GM19238 (cell line): ENCODE data around the gene GAGE10.
"Not testable (repeated sequence)": the region's sequence is repeated elsewhere in the genome, so short reads cannot be mapped to it uniquely, and the experiment has no call there.

Experiments
- DNase-seq: peaks from one replicate; pipeline ENCODE4 v3.0.0; 2011; ENCODE audit warnings: low spot score; ENCODE audit not compliant: insufficient read length

Gene GAGE10

DNA sequence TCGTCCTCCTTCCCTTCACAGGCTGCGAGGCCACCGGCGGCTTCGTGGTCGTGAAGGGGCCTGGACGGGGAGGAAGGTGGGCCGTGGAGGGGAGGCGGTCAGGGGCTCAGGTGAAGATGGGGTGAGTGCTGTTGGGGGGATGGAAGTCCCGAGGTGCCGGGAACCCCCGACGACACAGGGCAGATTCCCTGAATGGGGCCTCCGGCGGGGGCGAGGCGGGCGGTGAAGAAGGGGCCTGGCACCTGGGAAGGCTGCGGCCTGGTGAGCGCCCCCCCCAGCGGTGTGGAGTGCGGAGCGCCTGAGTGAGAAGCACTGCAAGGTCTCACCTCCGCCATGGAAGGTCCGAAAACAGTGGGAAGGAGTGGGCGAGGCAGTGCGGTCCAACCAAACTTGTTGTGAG, 18.8 kb downstream of the GAGE10 start:
- not testable (repeated sequence) for DNase-seq

DNA sequence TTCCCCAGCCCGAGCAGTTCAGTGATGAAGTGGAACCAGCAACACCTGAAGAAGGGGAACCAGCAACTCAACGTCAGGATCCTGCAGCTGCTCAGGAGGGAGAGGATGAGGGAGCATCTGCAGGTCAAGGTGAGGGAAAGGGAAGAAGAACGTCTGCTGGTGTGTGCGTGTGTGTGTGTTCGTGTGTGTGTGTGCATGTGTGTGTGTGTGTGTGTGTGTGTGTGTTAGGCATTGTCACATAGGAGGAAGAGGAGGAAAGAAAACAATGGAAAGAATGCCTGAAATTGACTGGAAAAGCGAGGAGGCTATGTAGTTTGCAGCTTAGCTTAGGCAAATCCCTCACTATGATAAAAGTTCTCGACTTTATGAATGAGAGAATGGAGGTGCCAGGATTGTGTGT, 20.3 kb downstream of the GAGE10 start:
- DNase-seq, result not testable (repeated sequence)

DNA sequence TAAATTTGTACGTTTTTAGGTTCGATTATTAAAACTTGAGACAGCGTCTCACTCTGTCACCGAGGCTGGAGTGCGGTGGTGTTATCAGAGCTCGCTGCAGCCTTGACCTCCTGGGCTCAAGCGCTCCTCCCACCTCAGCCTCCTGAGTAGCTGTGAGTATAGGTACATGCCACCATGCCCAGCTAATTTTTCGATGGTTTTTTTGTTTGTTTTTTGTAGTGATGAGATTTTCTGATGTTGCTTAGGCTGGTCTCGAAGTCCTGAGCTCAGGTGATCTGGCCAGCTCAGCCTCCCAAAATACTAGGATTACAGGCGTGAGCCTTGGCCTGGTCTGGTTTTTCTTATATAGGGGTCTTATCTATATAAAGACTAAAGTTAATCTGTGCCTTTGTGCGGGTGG, 27.0 kb downstream of the GAGE10 start:
- not testable (repeated sequence) for DNase-seq

DNA sequence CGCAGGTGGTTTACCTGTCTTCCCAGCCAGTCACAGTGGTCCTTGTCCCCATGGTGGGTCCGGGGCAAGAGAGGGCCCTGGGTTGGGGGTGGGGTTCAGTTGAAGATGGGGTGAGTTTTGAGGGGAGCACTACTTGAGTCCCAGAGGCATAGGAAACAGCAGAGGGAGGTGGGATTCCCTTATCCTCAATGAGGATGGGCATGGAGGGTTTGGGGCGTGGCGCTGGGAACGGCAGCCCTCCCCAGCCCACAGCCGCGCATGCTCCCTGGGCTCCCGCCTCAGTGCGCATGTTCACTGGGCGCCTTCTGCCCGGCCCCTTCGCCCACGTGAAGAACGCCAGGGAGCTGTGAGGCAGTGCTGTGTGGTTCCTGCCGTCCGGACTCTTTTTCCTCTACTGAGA, 27.8 kb downstream of the GAGE10 start, which contains the start of gene GAGE13:
Gene GAGE13 (plus strand): TSS at position 301 of the 400 bp plus-strand sequence. CDS start 1,156 bp downstream, outside the sequence.
- DNase-seq, result not testable (repeated sequence)

DNA sequence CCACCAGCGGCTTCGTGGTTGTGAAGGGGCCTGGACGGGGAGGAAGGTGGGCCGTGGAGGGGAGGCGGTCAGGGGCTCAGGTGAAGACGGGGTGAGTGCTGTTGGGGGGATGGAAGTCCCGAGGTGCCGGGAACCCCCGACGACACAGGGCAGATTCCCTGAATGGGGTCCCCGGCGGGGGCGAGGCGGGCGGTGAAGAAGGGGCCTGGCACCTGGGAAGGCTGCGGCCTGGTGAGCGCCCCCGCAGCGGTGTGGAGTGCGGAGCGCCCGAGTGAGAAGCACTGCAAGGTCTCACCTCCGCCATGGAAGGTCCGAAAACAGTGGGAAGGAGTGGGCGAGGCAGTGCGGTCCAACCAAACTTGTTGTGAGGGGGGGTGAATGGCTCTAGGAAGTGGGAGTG, 28.4 kb downstream of the GAGE10 start:
- DNase-seq, result not testable (repeated sequence)

DNA sequence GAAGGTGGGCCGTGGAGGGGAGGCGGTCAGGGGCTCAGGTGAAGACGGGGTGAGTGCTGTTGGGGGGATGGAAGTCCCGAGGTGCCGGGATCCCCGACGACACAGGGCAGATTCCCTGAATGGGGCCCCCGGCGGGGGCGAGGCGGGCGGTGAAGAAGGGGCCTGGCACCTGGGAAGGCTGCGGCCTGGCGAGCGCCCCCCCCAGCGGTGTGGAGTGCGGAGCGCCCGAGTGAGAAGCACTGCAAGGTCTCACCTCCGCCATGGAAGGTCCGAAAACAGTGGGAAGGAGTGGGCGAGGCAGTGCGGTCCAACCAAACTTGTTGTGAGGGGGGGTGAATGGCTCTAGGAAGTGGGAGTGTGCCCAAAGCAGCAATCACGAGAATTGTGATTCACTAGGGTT, 38.0 kb downstream of the GAGE10 start:
- not testable (repeated sequence) for DNase-seq

DNA sequence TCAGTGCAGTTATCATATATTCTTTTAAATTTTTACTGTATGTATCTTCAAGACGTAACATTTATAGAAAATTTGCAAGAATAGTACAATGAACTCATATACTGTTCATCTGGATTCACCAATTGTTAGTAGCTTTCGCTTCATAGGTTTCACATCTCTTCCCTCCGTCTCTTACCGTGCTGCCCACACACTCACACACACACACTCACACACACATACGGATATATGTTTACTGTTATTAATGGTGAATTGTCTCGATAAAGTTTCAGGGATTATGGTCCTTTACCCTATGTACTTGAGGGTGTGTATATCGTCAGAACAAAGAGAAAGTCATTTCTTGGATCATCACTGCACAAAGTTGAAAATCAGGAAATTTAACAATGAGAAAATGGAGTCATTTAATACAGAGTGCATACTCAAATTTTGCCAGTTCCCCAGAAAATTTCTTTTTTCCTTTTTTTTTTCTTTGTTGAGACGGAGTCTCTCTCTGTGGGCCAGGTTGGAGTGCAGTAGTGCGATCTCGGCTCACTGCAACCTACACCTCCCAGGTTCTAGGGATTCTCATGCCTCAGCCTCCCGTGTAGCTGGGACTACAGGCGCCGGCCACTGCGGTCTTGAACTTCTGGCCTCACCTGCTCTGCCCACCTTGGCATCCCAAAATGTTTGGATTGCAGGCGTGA, 41.2 kb downstream of the GAGE10 start:
- DNase-seq, result not testable (repeated sequence)

DNA sequence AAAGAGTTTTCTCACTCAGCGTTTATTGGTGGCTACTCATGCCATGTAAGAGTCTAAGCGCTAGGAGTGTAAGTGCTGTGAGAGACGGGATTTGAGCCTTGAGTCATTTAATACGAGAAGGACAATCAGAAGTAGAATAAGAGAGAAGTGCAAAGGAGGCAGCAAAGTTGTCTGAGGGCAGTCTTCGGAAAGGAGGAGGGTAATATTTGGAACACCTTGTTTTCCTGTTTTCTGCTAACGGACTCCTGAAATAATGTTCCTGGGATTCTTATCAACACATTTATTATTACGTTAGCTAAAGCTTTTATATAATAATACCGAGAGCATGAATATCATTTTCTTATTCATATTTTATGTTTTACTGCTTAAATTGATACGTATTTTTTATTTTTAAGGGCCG, 42.0 kb downstream of the GAGE10 start:
- not testable (repeated sequence) for DNase-seq

DNA sequence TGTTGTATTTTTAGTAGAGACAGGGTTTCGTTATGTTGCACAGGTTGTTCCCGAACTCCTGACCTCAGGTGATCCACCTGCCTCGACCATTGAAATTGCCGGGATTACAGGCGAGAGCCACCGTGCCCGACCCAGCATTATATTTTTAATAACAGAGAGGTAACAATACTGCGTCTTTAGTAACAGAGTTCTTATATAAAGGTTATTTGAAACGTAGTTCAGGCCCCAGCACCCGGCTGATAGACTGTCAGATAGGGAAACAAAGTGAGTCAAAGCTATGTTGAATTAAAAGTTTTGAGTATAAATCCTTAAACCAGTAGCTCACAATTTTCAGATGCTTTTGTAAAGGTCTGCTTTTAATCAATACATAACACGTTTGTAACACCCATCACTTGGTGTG, 42.7 kb downstream of the GAGE10 start:
- DNase-seq, result not testable (repeated sequence)
